ENCODE results near the gene DDI1.

The DDI1 gene

GRCh38 chr11:104086621-104087020 lies 50.2 kb downstream of the DDI1 start:
- no peak for DNase-seq

Measured in OCI-M1 (cell line).